ENCODE data around the gene GLT8D1. TPM values are rescaled to one million over a fixed set of nuclear protein-coding genes. Genes with fewer than 3 reads are reported as not detected.
A peak's percentile ranks its signal among the peaks of the same experiment; 100 is the strongest.

GLT8D1 gene
- total and polyA plus RNA-seq, 9 of the 15 experiments (the other 6 are each of a cell fraction or from before 2014, with no cell fraction given) = 14.1 to 65.9 (median 33.7) TPM

DNA sequence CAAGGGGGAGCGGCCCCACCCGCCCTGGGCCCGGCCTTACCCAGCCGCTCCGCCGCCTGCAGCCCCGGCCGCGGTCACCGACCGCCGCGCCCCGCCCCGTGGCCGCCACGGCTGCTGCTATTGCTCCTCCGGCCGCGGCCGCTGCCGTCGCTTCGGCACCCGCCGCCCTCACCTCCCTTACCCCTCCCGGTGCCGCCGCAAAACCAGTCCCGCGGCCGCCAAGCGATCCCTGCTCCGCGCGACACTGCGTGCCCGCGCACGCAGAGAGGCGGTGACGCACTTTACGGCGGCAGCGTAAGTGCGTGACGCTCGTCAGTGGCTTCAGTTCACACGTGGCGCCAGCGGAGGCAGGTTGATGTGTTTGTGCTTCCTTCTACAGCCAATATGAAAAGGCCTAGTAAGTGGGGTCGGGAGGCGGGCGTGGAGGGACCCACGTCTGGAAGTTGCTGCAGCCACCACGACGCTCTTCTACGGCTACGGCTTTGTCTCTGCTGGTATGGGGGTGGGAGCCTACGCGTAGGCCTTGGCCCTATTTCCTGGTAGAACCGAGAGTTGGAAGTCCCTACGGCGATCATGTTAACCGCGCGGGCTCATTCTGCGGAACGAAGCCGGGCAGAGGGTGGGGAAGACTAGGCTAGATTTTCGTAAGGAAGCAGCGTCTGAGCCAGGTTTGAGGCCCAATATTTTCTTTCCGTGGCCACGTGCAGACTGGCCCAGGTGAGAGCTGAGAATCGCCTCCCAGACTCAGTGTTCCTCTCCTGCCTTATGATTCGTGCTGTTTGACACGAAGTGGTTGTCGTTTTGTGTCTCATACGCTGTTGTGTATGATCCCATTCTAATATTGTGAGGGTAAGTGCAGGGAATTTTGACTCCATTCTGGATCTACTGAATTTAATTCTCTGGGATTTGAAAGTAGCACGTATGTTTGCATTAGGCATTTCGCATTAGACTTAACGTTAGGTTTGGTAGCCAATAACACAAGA is 19.6 kb downstream of the GLT8D1 start, which contains the start of the genes GNL3 and PBRM1 (continued):
- TF ChIP-seq ZNF717 (CRISPR knock-in tag; IDR thresholded peaks at IDR 0.05) (no peak), TCF3 (CRISPR knock-in tag; IDR thresholded peaks at IDR 0.05) (no peak), IRF9 (tag; IDR thresholded peaks at IDR 0.05) (no peak), CBX5 (IDR thresholded peaks at IDR 0.05; ENCODE audit: borderline replicate concordance, low read depth) (no peak), BRD4 (IDR thresholded peaks at IDR 0.05) (no peak), MYNN (IDR thresholded peaks at IDR 0.05) (no peak), MYNN (CRISPR knock-in tag; IDR thresholded peaks at IDR 0.05) (no peak), PHTF2 (CRISPR knock-in tag; IDR thresholded peaks at IDR 0.05) (no peak), KDM5B (IDR thresholded peaks at IDR 0.05; ENCODE audit: insufficient replicate concordance, low read depth, low read length) (peak; percentile 76), NFE2 (IDR thresholded peaks at IDR 0.05; ENCODE audit: low read depth) (no peak), FOSL1 (tag; conservative IDR thresholded peaks at IDR 0.05) (no peak; the same call in 1 of the 2 replicates), EWSR1 (IDR thresholded peaks at IDR 0.05; ENCODE audit: borderline replicate concordance, low read depth, partially characterized antibody) (no peak), ELK3 (CRISPR knock-in tag; IDR thresholded peaks at IDR 0.05) (no peak), BACH1 (tag; IDR thresholded peaks at IDR 0.05) (no peak), MXD1 (CRISPR knock-in tag; IDR thresholded peaks at IDR 0.05; ENCODE audit: borderline replicate concordance, poor library complexity, severe bottlenecking) (peak; percentile 92), RBM17 (IDR thresholded peaks at IDR 0.05; ENCODE audit: borderline replicate concordance, low read depth, low read length) (no peak), ESRRA (IDR thresholded peaks at IDR 0.05; ENCODE audit: borderline replicate concordance, low read depth) (peak; percentile 32; the same call in 1 of the 2 replicates), ZNF696 (CRISPR knock-in tag; conservative IDR thresholded peaks at IDR 0.05) (no peak)
- TF ChIP-seq, protein P1, sequence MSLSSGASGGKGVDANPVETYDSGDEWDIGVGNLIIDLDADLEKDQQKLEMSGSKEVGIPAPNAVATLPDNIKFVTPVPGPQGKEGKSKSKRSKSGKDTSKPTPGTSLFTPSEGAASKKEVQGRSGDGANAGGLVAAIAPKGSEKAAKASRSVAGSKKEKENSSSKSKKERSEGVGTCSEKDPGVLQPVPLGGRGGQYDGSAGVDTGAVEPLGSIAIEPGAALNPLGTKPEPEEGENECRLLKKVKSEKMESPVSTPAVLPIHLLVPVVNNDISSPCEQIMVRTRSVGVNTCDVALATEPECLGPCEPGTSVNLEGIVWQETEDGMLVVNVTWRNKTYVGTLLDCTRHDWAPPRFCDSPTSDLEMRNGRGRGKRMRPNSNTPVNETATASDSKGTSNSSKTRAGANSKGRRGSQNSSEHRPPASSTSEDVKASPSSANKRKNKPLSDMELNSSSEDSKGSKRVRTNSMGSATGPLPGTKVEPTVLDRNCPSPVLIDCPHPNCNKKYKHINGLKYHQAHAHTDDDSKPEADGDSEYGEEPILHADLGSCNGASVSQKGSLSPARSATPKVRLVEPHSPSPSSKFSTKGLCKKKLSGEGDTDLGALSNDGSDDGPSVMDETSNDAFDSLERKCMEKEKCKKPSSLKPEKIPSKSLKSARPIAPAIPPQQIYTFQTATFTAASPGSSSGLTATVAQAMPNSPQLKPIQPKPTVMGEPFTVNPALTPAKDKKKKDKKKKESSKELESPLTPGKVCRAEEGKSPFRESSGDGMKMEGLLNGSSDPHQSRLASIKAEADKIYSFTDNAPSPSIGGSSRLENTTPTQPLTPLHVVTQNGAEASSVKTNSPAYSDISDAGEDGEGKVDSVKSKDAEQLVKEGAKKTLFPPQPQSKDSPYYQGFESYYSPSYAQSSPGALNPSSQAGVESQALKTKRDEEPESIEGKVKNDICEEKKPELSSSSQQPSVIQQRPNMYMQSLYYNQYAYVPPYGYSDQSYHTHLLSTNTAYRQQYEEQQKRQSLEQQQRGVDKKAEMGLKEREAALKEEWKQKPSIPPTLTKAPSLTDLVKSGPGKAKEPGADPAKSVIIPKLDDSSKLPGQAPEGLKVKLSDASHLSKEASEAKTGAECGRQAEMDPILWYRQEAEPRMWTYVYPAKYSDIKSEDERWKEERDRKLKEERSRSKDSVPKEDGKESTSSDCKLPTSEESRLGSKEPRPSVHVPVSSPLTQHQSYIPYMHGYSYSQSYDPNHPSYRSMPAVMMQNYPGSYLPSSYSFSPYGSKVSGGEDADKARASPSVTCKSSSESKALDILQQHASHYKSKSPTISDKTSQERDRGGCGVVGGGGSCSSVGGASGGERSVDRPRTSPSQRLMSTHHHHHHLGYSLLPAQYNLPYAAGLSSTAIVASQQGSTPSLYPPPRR (CRISPR knock-in tag; IDR thresholded peaks at IDR 0.05; ENCODE audit: borderline replicate concordance) = no peak
